Raji (cell line): ENCODE data around the gene FOXP1.

Experiments used
- POLR2A ChIP-seq: IDR thresholded peaks from 2 replicates; pipeline ENCODE4 v1.6.1; 2011; ENCODE audit warnings: low read depth, low read length, control low read depth; ENCODE audit not compliant: insufficient read depth

Gene FOXP1

GRCh38 chr3:71180524-71180923 is 403.0 kb downstream of the FOXP1 start:
- no peak for TF ChIP-seq POLR2A

GRCh38 chr3:71177375-71177774 is 406.2 kb downstream of the FOXP1 start:
- no peak for TF ChIP-seq POLR2A

GRCh38 chr3:71176366-71176765 is 407.2 kb downstream of the FOXP1 start:
- TF ChIP-seq POLR2A, result no peak

- no peak for TF ChIP-seq POLR2A
Measured at GRCh38 chr3:71175691-71176365, 407.7 kb downstream of the FOXP1 start.

- TF ChIP-seq POLR2A, result no peak
Measured at GRCh38 chr3:71172951-71173350, 410.6 kb downstream of the FOXP1 start.

- no peak for TF ChIP-seq POLR2A
Measured at GRCh38 chr3:71172189-71172588, 411.3 kb downstream of the FOXP1 start.

GRCh38 chr3:71171247-71171646 is 412.3 kb downstream of the FOXP1 start:
- no peak for TF ChIP-seq POLR2A

GRCh38 chr3:71168880-71169411 is 414.6 kb downstream of the FOXP1 start:
- TF ChIP-seq POLR2A, result no peak

GRCh38 chr3:71168121-71168721 is 415.3 kb downstream of the FOXP1 start:
- TF ChIP-seq POLR2A, result no peak

GRCh38 chr3:71166339-71167240 is 416.9 kb downstream of the FOXP1 start:
- TF ChIP-seq POLR2A, result no peak

- no peak for TF ChIP-seq POLR2A
Measured at GRCh38 chr3:71164881-71165280, 418.6 kb downstream of the FOXP1 start.

- TF ChIP-seq POLR2A, result no peak
Measured at GRCh38 chr3:71163198-71163918, 420.2 kb downstream of the FOXP1 start.

- TF ChIP-seq POLR2A, result no peak
Measured at GRCh38 chr3:71162221-71162620, 421.3 kb downstream of the FOXP1 start.

GRCh38 chr3:71160785-71161546 is 422.6 kb downstream of the FOXP1 start:
- TF ChIP-seq POLR2A, result no peak
